Ishikawa (cell line): ENCODE measurements around the gene STC2.

ENCODE experiments used
- CEBPB ChIP-seq: IDR thresholded peaks from 2 replicates; pipeline ENCODE4 v1.6.1; 2012
- CREB1 ChIP-seq: IDR thresholded peaks from 2 replicates; pipeline ENCODE4 v1.6.1; 2012; ENCODE audit warnings: low read depth
- EGR1 ChIP-seq: IDR thresholded peaks from 2 replicates; pipeline ENCODE4 v1.6.1; 2012
- EP300 ChIP-seq: IDR thresholded peaks from 2 replicates; pipeline ENCODE4 v1.6.1; 2012; ENCODE audit warnings: borderline replicate concordance
- FOXM1 ChIP-seq: IDR thresholded peaks from 2 replicates; pipeline ENCODE4 v1.6.1; 2012; ENCODE audit warnings: low read depth, borderline replicate concordance
- MAX ChIP-seq: IDR thresholded peaks from 2 replicates; pipeline ENCODE4 v1.6.1; 2012
- NFIC ChIP-seq: IDR thresholded peaks from 2 replicates; pipeline ENCODE4 v1.6.1; 2012
- RAD21 ChIP-seq: IDR thresholded peaks from 2 replicates; pipeline ENCODE4 v1.6.1; 2012; ENCODE audit warnings: low read depth
- TAF1 ChIP-seq: IDR thresholded peaks from 2 replicates; pipeline ENCODE4 v1.6.1; 2012; ENCODE audit warnings: low read depth, mild to moderate bottlenecking
- TCF12 ChIP-seq: IDR thresholded peaks from 2 replicates; pipeline ENCODE4 v1.6.1; 2012; ENCODE audit warnings: low read depth
- TEAD4 ChIP-seq: IDR thresholded peaks from 2 replicates; pipeline ENCODE4 v1.6.1; 2012
- YY1 ChIP-seq: IDR thresholded peaks from 2 replicates; pipeline ENCODE4 v1.6.1; 2012; ENCODE audit warnings: low read depth
- ZBTB7A ChIP-seq: IDR thresholded peaks from 2 replicates; pipeline ENCODE4 v1.6.1; 2012; ENCODE audit warnings: low read depth
- TF ChIP-seq, protein P1 (sequence below): IDR thresholded peaks from 2 replicates; pipeline ENCODE4 v1.6.1; 2012
- TF ChIP-seq, protein P2 (sequence below): IDR thresholded peaks from 2 replicates; pipeline ENCODE4 v1.6.1; 2012; ENCODE audit warnings: low read depth, mild to moderate bottlenecking

STC2 gene

GRCh38 chr5:173307695-173308094 is 20.5 kb downstream of the STC2 start:
- TF ChIP-seq TAF1 (no peak), FOXM1 (no peak), EP300 (no peak), RAD21 (no peak), ZBTB7A (no peak), TCF12 (no peak), CREB1 (no peak), TEAD4 (no peak), NFIC (no peak), MAX (no peak)
- TF ChIP-seq, protein P1, sequence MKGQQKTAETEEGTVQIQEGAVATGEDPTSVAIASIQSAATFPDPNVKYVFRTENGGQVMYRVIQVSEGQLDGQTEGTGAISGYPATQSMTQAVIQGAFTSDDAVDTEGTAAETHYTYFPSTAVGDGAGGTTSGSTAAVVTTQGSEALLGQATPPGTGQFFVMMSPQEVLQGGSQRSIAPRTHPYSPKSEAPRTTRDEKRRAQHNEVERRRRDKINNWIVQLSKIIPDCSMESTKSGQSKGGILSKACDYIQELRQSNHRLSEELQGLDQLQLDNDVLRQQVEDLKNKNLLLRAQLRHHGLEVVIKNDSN = no peak
- TF ChIP-seq, protein P2, sequence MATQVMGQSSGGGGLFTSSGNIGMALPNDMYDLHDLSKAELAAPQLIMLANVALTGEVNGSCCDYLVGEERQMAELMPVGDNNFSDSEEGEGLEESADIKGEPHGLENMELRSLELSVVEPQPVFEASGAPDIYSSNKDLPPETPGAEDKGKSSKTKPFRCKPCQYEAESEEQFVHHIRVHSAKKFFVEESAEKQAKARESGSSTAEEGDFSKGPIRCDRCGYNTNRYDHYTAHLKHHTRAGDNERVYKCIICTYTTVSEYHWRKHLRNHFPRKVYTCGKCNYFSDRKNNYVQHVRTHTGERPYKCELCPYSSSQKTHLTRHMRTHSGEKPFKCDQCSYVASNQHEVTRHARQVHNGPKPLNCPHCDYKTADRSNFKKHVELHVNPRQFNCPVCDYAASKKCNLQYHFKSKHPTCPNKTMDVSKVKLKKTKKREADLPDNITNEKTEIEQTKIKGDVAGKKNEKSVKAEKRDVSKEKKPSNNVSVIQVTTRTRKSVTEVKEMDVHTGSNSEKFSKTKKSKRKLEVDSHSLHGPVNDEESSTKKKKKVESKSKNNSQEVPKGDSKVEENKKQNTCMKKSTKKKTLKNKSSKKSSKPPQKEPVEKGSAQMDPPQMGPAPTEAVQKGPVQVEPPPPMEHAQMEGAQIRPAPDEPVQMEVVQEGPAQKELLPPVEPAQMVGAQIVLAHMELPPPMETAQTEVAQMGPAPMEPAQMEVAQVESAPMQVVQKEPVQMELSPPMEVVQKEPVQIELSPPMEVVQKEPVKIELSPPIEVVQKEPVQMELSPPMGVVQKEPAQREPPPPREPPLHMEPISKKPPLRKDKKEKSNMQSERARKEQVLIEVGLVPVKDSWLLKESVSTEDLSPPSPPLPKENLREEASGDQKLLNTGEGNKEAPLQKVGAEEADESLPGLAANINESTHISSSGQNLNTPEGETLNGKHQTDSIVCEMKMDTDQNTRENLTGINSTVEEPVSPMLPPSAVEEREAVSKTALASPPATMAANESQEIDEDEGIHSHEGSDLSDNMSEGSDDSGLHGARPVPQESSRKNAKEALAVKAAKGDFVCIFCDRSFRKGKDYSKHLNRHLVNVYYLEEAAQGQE = no peak

DNA sequence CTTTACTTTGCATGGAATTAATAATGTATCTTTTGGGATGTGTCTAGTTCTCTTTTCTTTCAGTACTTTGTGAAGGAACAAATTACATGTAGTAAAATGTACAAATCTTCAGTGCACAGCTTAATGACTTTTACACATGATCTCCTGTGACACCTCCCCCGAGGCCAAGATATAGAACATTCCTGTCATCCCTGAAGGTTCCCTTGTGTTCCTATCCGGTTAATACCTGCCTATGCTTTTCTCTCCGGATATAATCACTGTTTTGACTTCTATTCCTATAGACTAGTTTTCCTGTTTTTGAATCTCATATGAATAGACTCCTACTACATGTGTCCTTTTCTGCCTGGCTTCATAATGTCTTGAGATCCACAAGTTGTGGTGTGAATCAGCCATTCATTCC is 21.5 kb downstream of the STC2 start:
- TF ChIP-seq EGR1 (no peak), NFIC (no peak), TCF12 (no peak), EP300 (no peak), RAD21 (no peak), MAX (no peak), FOXM1 (no peak), TAF1 (no peak), ZBTB7A (no peak), CREB1 (no peak)
- TF ChIP-seq, protein P1 = no peak
- TF ChIP-seq, protein P2 = no peak

- TF ChIP-seq FOXM1 = no peak
- no peak for TF ChIP-seq CREB1
- TF ChIP-seq NFIC = no peak
- TF ChIP-seq TEAD4 = no peak
- TF ChIP-seq ZBTB7A = no peak
- no peak for TF ChIP-seq EGR1
- TF ChIP-seq MAX = no peak
- TF ChIP-seq CEBPB = no peak
- TF ChIP-seq TCF12 = no peak
- no peak for TF ChIP-seq EP300
- TF ChIP-seq, protein P1 = no peak
- no peak for TF ChIP-seq YY1
- TF ChIP-seq, protein P2 = no peak
Measured at GRCh38 chr5:173304591-173304988, 23.6 kb downstream of the STC2 start.

GRCh38 chr5:173303878-173304590 is 24.2 kb downstream of the STC2 start:
- TF ChIP-seq, protein P2 = peak; percentile 70
- TF ChIP-seq, protein P1 = no peak
- TF ChIP-seq MAX = peak; percentile 36; the same call in 1 of the 2 replicates
- TF ChIP-seq YY1 = no peak
- peak; percentile 78 for TF ChIP-seq TCF12
- TF ChIP-seq ZBTB7A = peak; percentile 71; the same call in 1 of the 2 replicates
- TF ChIP-seq CREB1 = no peak
- TF ChIP-seq EP300 = peak; percentile 57; the same call in 1 of the 2 replicates
- TF ChIP-seq RAD21 = 0 out of 2 replicates have a peak, but pooled peaks have one; percentile 2
- TF ChIP-seq FOXM1 = no peak
- TF ChIP-seq TAF1 = no peak
- TF ChIP-seq NFIC = no peak
- TF ChIP-seq TEAD4 = no peak
